ENCODE measurements around the gene PDLIM3. TPM values are rescaled to one million over a fixed set of nuclear protein-coding genes. Genes with fewer than 3 reads are reported as not detected.
A peak's percentile ranks its signal among the peaks of the same experiment; 100 is the strongest.

The PDLIM3 gene
- total and polyA plus RNA-seq, 9 of the 15 experiments (the other 6 are each of a cell fraction or from before 2014, with no cell fraction given) = 0.06 TPM; not detected in 8

GRCh38 chr4:185463541-185463940, 71.8 kb downstream of the PDLIM3 start (continued):
- TF ChIP-seq ZNF511 (CRISPR knock-in tag; IDR thresholded peaks at IDR 0.05) (no peak), MEIS2 (IDR thresholded peaks at IDR 0.05; ENCODE audit: partially characterized antibody) (no peak)

GRCh38 chr4:185461565-185461964, 73.7 kb downstream of the PDLIM3 start:
- FAIRE-seq (no peak), DNase-seq (ENCODE audit: extremely low read depth in 1 of 4, low spot score in 3 of 4) (no peak), ATAC-seq (no peak)
- Histone ChIP-seq H3K27me3 (ENCODE audit: control insufficient read depth in 2 of 2, insufficient read depth in 2 of 2, low read length in 2 of 2) (peaks cover 29 to 33% of the 10 kb centered on the region in 2 experiments), H3K79me2 (ENCODE audit: control insufficient read depth, insufficient read depth, low read length) (no peaks in the 10 kb centered on the region), H3K36me3 (ENCODE audit: control insufficient read depth, insufficient read depth, low read length) (no peaks in the 10 kb centered on the region), H2AFZ (ENCODE audit: low read depth, low read length) (no peak overlapping the region), H3K27ac (ENCODE audit: extremely low read depth, low read depth, low read length) (no peak overlapping the region), H3K9me3 (replicated peaks; ENCODE audit: control insufficient read depth, insufficient read depth, low read depth, low read length) (no peaks in the 10 kb centered on the region), H4K20me1 (replicated peaks; ENCODE audit: control insufficient read depth, insufficient read depth, low read length) (no peaks in the 10 kb centered on the region), H3K4me1 (replicated peaks in 1 of 2; ENCODE audit: control insufficient read depth in 2 of 2, insufficient read depth in 2 of 2, low read length in 2 of 2) (no peaks in the 10 kb centered on the region), H3K4me2 (ENCODE audit: insufficient read depth, low read length) (no peak overlapping the region), H3K4me3 (no peak overlapping the region), H3K9ac (ENCODE audit: insufficient read depth in 1 of 2, low read depth in 2 of 2, low read length in 2 of 2) (no peak overlapping the region), H3K9me1 (ENCODE audit: control insufficient read depth, insufficient read depth, low read length) (no peaks in the 10 kb centered on the region)
- peak; percentile 46 for TF ChIP-seq NFYB (IDR thresholded peaks at IDR 0.05; ENCODE audit: extremely low read depth, insufficient read length)
- no peak for TF ChIP-seq HNRNPK (IDR thresholded peaks at IDR 0.05; ENCODE audit: low read depth, low read length, poor library complexity, severe bottlenecking)
- ChIA-PET POLR2A (interaction anchor here (0.7 kb wide), 1 partner anchor 498 kb away, joined by 4 read pairs; no protein-coding TSS in a partner anchor), CTCF (ENCODE audit: low intra/inter-chr PET ratio) (no interaction called here)
- in situ Hi-C loops (cut with MboI) (no loop called here), intact Hi-C loops (cut with micrococcal nuclease) (loop anchor here (5.0 kb wide), 1 partner anchor 576 kb away; no protein-coding TSS in a partner anchor)
- no TSS peak for BruUV-seq (replicated peaks)
- WGBS (ENCODE audit: insufficient coverage, low coverage, missing lambda C conversion rate) = 4% methylated on average over 8 of the region's 8 CpGs

Measured in K562 (cell line).